Thyroid gland (tissue), 4 donors: ENCODE measurements around the gene ERC1.

Source experiments
- POLR2A ChIP-seq, 2 donors: fragments of 450-650 bp; IDR thresholded peaks; one replicate each; pipeline ENCODE4 v1.6.1; 2017; ENCODE audit warnings: antibody characterized with exemption in 2 of 2, mild to moderate bottlenecking in 2 of 2, moderate library complexity in 1 of 2
- TF ChIP-seq, protein P1 (sequence below), 6 experiments: fragments of 200-600 bp in 3 of 6; fragments of 450-650 bp in 3 of 6; sonication (generic) in 3 of 6; IDR thresholded peaks; one replicate each; pipeline ENCODE4 v1.5.1; 2016 to 2019; ENCODE audit warnings: antibody characterized with exemption in 6 of 6, mild to moderate bottlenecking in 2 of 6, inconsistent platforms in 1 of 6, moderate library complexity in 1 of 6

DNA sequence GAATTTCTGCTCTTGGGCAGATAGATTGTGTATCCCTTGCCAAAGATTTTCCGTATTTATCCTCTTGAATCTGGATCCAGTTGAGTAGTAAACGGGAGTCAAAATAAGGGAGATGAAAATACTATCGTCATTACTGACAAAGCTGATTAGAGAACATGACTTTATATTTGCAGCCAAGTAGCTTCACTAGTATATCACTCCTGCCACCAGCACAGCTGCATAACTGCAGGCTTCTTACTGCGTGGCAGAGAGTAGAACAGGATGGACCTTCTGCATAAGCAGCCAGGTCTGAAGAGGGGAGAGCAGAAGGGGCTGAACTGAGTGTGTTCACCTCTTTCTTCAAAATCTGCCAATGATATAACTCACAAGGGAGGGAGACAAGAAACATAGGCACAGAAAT is 319.6 kb downstream of the ERC1 start:
- TF ChIP-seq, protein P1, sequence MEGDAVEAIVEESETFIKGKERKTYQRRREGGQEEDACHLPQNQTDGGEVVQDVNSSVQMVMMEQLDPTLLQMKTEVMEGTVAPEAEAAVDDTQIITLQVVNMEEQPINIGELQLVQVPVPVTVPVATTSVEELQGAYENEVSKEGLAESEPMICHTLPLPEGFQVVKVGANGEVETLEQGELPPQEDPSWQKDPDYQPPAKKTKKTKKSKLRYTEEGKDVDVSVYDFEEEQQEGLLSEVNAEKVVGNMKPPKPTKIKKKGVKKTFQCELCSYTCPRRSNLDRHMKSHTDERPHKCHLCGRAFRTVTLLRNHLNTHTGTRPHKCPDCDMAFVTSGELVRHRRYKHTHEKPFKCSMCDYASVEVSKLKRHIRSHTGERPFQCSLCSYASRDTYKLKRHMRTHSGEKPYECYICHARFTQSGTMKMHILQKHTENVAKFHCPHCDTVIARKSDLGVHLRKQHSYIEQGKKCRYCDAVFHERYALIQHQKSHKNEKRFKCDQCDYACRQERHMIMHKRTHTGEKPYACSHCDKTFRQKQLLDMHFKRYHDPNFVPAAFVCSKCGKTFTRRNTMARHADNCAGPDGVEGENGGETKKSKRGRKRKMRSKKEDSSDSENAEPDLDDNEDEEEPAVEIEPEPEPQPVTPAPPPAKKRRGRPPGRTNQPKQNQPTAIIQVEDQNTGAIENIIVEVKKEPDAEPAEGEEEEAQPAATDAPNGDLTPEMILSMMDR (IDR thresholded peaks at IDR 0.05) = no peak
- TF ChIP-seq POLR2A (IDR thresholded peaks at IDR 0.05) = no peak
